ENCODE results near the gene COL11A1. TPM values are rescaled to one million over a fixed set of nuclear protein-coding genes. Genes with fewer than 3 reads are reported as not detected.

The COL11A1 gene
- total and polyA plus RNA-seq, 2 donors (not counting 3 experiments of a cell fraction or from before 2014, with no cell fraction given) = not detected

DNA sequence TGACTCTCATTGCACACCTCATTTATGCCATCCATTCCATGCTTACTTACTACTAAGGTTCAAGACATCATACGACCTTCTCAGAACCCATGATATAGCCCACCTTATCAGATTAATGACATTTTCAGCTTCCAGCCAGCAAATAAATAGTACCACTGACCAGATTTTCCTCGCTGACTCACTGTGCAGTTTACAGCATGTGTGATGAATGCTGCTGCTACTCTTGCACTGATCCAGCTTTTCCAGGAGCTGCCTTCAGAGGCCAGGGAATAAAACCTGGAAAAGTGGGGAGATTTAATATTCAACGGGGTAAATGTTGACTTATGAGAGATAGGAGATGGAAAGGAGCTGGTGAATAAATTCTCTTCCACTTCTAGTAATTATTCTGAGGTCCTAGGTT lies 247.1 kb downstream of the COL11A1 start:
- FAIRE-seq = no peak
- H2AFZ ChIP-seq (ENCODE audit: low read depth, low read length) = no peak overlapping the region
- H4K20me1 ChIP-seq (replicated peaks; ENCODE audit: control insufficient read depth, extremely low read depth, insufficient read depth, low read length) = no peaks in the 10 kb centered on the region
- DNase-seq (ENCODE audit: low read depth, low spot score) = no peak
- H3K4me3 ChIP-seq (replicated peaks in 1 of 3; ENCODE audit: insufficient read depth in 1 of 3, low read depth in 1 of 3, low read length in 3 of 3) = no peak overlapping the region
- no peaks in the 10 kb centered on the region for H3K27me3 ChIP-seq (ENCODE audit: control insufficient read depth in 2 of 2, insufficient read depth in 2 of 2, low read length in 2 of 2)
- no peak overlapping the region for H3K4me2 ChIP-seq (ENCODE audit: insufficient read depth, low read length)
- TF ChIP-seq CTCF (IDR thresholded peaks at IDR 0.05; ENCODE audit: extremely low read depth in 1 of 2, insufficient read depth in 1 of 2, low read depth in 1 of 2, low read length in 2 of 2) (no peak), FOS (IDR thresholded peaks at IDR 0.05; ENCODE audit: borderline replicate concordance, insufficient read depth, low read length) (no peak), EZH2 (IDR thresholded peaks at IDR 0.05; ENCODE audit: borderline replicate concordance, low read depth, low read length, severe bottlenecking) (no peak), POLR2AphosphoS5 (IDR thresholded peaks at IDR 0.05; ENCODE audit: insufficient read depth, low read depth, low read length) (no peak), MYC (IDR thresholded peaks at IDR 0.05; ENCODE audit: low read depth, low read length) (no peak), JUN (IDR thresholded peaks at IDR 0.05; ENCODE audit: borderline replicate concordance, insufficient read depth, insufficient read length, low read depth) (no peak), GATA2 (IDR thresholded peaks at IDR 0.05; ENCODE audit: insufficient read depth, insufficient read length, low read depth, low read length) (no peak)
- TF ChIP-seq, protein P1, sequence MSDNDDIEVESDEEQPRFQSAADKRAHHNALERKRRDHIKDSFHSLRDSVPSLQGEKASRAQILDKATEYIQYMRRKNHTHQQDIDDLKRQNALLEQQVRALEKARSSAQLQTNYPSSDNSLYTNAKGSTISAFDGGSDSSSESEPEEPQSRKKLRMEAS (IDR thresholded peaks at IDR 0.05; ENCODE audit: insufficient read depth, insufficient read length) = no peak
- H3K9ac ChIP-seq (replicated peaks; ENCODE audit: extremely low read depth, insufficient read depth, low read length) = no peak overlapping the region
- intact Hi-C loops (cut with micrococcal nuclease) = no loop called here
- ChIA-PET POLR2A (no interaction called here), CTCF (no interaction called here)
- dilution Hi-C loops (cut with MboI; ENCODE audit: extremely low pct_ligation_motif_present, low sequenced_read_pairs) = no loop called here
- no peaks in the 10 kb centered on the region for H3K9me3 ChIP-seq (replicated peaks; ENCODE audit: control insufficient read depth, insufficient read depth, low read length)
- no peaks in the 10 kb centered on the region for H3K4me1 ChIP-seq (ENCODE audit: control insufficient read depth, extremely low read depth, insufficient read depth, low read length)
- H3K79me2 ChIP-seq (ENCODE audit: control insufficient read depth, insufficient read depth, low read length) = no peaks in the 10 kb centered on the region
- BruUV-seq (replicated peaks) = no TSS peak
- H3K9me1 ChIP-seq (replicated peaks; ENCODE audit: control insufficient read depth, extremely low read depth, insufficient read depth, low read length) = no peaks in the 10 kb centered on the region
- H3K36me3 ChIP-seq (ENCODE audit: control insufficient read depth in 2 of 2, extremely low read depth in 1 of 2, insufficient read depth in 2 of 2, low read length in 2 of 2) = no peaks in the 10 kb centered on the region
- no peak overlapping the region for H3K27ac ChIP-seq (ENCODE audit: insufficient read depth, low read depth, low read length)
